GM18526 (cell line): ENCODE measurements around the gene FAM83B.

Experiments used
- POLR2A ChIP-seq: IDR thresholded peaks from 3 replicates; pipeline ENCODE4 v1.6.1; 2011; ENCODE audit not compliant: insufficient read length; ENCODE audit errors: extremely low read depth

FAM83B gene

GRCh38 chr6:54878718-54879117, 32.1 kb downstream of the FAM83B start:
- TF ChIP-seq POLR2A = no peak

GRCh38 chr6:54879188-54879985, 32.8 kb downstream of the FAM83B start:
- no peak for TF ChIP-seq POLR2A

- TF ChIP-seq POLR2A = no peak
Measured at GRCh38 chr6:54881067-54881730, 34.6 kb downstream of the FAM83B start.

GRCh38 chr6:54886932-54887584, 40.5 kb downstream of the FAM83B start:
- no peak for TF ChIP-seq POLR2A

- TF ChIP-seq POLR2A = no peak
Measured at GRCh38 chr6:54891536-54891935, 45.0 kb downstream of the FAM83B start.

- TF ChIP-seq POLR2A = no peak
Measured at GRCh38 chr6:54892831-54893230, 46.3 kb downstream of the FAM83B start.

GRCh38 chr6:54893818-54894217, 47.2 kb downstream of the FAM83B start:
- TF ChIP-seq POLR2A = no peak

GRCh38 chr6:54896302-54896701, 49.7 kb downstream of the FAM83B start:
- TF ChIP-seq POLR2A = no peak

- TF ChIP-seq POLR2A = no peak
Measured at GRCh38 chr6:54897462-54898189, 51.1 kb downstream of the FAM83B start.

- TF ChIP-seq POLR2A = no peak
Measured at GRCh38 chr6:54898767-54899166, 52.2 kb downstream of the FAM83B start.

GRCh38 chr6:54899442-54899841, 52.9 kb downstream of the FAM83B start:
- TF ChIP-seq POLR2A = no peak

GRCh38 chr6:54899986-54900385, 53.4 kb downstream of the FAM83B start:
- TF ChIP-seq POLR2A = no peak

GRCh38 chr6:54900666-54901065, 54.1 kb downstream of the FAM83B start:
- no peak for TF ChIP-seq POLR2A

- TF ChIP-seq POLR2A = no peak
Measured at GRCh38 chr6:54903884-54904283, 57.3 kb downstream of the FAM83B start.

- TF ChIP-seq POLR2A = no peak
Measured at GRCh38 chr6:54907355-54907754, 60.8 kb downstream of the FAM83B start.
